AG04450 (cell line): ENCODE data around the gene GNPTG. TPM values are rescaled to one million over a fixed set of nuclear protein-coding genes. Genes with fewer than 3 reads are reported as not detected.

ENCODE experiments used
- CTCF ChIA-PET: fragments of 300-600, 350-600 bp; formaldehyde crosslinking; extraction: SDS; loops from one replicate; lab custom pipeline; 2022; ENCODE audit warnings: antibody characterized with exemption, inconsistent platforms; lab: Charles Lee
- POLR2A ChIA-PET: fragments of 350-600 bp; formaldehyde crosslinking; extraction: SDS; loops from one replicate; lab custom pipeline; 2021; ENCODE audit warnings: antibody characterized with exemption, inconsistent platforms; lab: Yijun Ruan, JAX
- DNase-seq: peaks from one replicate; pipeline ENCODE4 v3.0.0-alpha.2; 2011; ENCODE audit warnings: low read depth, low spot score
- H3K27ac ChIP-seq: one replicate; pipeline ENCODE4 v1.5.1; 2012; ENCODE audit warnings: low read depth, low read length, control low read depth
- H3K27me3 ChIP-seq: one replicate; pipeline ENCODE4 v1.6.0; 2012; ENCODE audit warnings: low read length; ENCODE audit not compliant: control insufficient read depth, insufficient read depth
- H3K4me3 ChIP-seq: 2 replicates; pipeline ENCODE4 v1.5.1; 2011; ENCODE audit warnings: mild to moderate bottlenecking, low read depth, low read length, control low read depth
- H3K9me3 ChIP-seq: 2 replicates; pipeline ENCODE4 v1.5.1; 2012; ENCODE audit warnings: low read length; ENCODE audit not compliant: control insufficient read depth, insufficient read depth
- CTCF ChIP-seq: IDR thresholded peaks from 2 replicates; pipeline ENCODE4 v1.5.1; 2011; ENCODE audit warnings: low read depth, low read length, control low read depth, inconsistent platforms
- polyA plus RNA-seq: library from polyadenylated mRNA; depleted of rRNA; stranded (reverse); fragments of >200 nt; gene quantifications from 2 replicates; pipeline ENCODE4 v1.2.3, GENCODE V29; 2011

GNPTG gene
- polyA plus RNA-seq, 1 experiment = 40.5 TPM

GRCh38 chr16:1363501-1364041 lies 11.8 kb downstream of the GNPTG start:
- TF ChIP-seq CTCF = peak; percentile 69
- Histone ChIP-seq H3K27ac (no peak overlapping the region), H3K9me3 (no peaks in the 10 kb centered on the region), H3K27me3 (no peaks in the 10 kb centered on the region), H3K4me3 (no peak overlapping the region)
- POLR2A ChIA-PET = interaction anchor here (0.6 to 1.8 kb wide), 2 partner anchors 15 to 33 kb away, joined by 3 to 4 read pairs; no protein-coding TSS in a partner anchor
- no peak for DNase-seq
- CTCF ChIA-PET = interaction anchor here (0.5 to 2.4 kb wide), 6 partner anchors 10 to 1124 kb away, joined by 3 to 10 read pairs (median 4); no protein-coding TSS in a partner anchor

GRCh38 chr16:1364510-1364909 lies 12.8 kb downstream of the GNPTG start:
- Histone ChIP-seq H3K27ac (no peak overlapping the region), H3K9me3 (no peaks in the 10 kb centered on the region), H3K27me3 (no peaks in the 10 kb centered on the region), H3K4me3 (no peak overlapping the region)
- TF ChIP-seq CTCF = no peak
- CTCF ChIA-PET = interaction anchor here (1.1 to 2.4 kb wide), 2 partner anchors 14 to 176 kb away, joined by 4 to 10 read pairs; no protein-coding TSS in a partner anchor
- POLR2A ChIA-PET = interaction anchor here (1.8 kb wide), 1 partner anchor 14 kb away, joined by 4 read pairs; no protein-coding TSS in a partner anchor
- no peak for DNase-seq

- CTCF ChIA-PET = interaction anchor here (2.4 kb wide), 1 partner anchor 12 kb away, joined by 10 read pairs; no protein-coding TSS in a partner anchor
- no peak overlapping the region for H3K27ac ChIP-seq
- H3K9me3 ChIP-seq = peaks cover 3% of the 10 kb centered on the region; the same call in 1 of the 2 replicates
- H3K4me3 ChIP-seq = no peak overlapping the region
- TF ChIP-seq CTCF = no peak
- POLR2A ChIA-PET = no interaction called here
- H3K27me3 ChIP-seq = no peaks in the 10 kb centered on the region
- DNase-seq = no peak
Measured at GRCh38 chr16:1366060-1366711, 14.5 kb downstream of the GNPTG start.

GRCh38 chr16:1366712-1367299 lies 15.1 kb downstream of the GNPTG start:
- TF ChIP-seq CTCF = no peak
- Histone ChIP-seq H3K27me3 (no peaks in the 10 kb centered on the region), H3K27ac (no peak overlapping the region), H3K9me3 (peaks cover 3% of the 10 kb centered on the region; the same call in 1 of the 2 replicates), H3K4me3 (no peak overlapping the region)
- ChIA-PET CTCF (no interaction called here), POLR2A (no interaction called here)
- no peak for DNase-seq
